Measurements from ENCODE around the gene CCDC182.

Gene CCDC182

DNA sequence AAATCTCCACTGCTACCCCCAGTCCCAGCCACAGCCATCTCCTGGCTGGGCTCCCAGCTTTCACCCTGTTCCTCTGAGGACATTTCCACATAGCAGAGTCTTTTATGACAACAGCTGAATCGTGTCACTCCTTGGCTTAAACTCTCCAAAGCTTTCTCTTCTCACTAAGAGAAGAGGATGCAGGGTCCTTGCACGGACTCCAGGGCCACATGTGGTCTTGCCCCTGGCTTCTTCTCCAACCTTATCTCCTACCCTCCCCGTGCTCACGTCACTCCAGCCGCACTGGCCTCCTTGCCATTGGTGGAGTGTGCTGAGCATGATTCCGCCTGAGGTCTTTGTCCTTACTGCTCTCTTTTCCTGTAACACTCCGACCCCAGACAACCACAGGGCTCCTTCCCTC lies 39.9 kb upstream of the CCDC182 start:
- peaks cover 3% of the 10 kb centered on the region; the same call in 1 of the 2 replicates for H3K4me1 ChIP-seq (ENCODE audit: control insufficient read depth, insufficient read depth, low read length)
- H3K27ac ChIP-seq (ENCODE audit: extremely low read depth, low read depth, low read length), result no peak overlapping the region
- H3K9me3 ChIP-seq (ENCODE audit: control insufficient read depth, insufficient read depth, low read depth, low read length), result no peaks in the 10 kb centered on the region
- ChIA-PET CTCF (interaction anchor here (0.6 to 3.3 kb wide), 9 partner anchors 11 to 541 kb away, joined by 3 to 45 read pairs (median 15); no protein-coding TSS in a partner anchor), POLR2A (no interaction called here)
- no peak overlapping the region for H3K4me3 ChIP-seq (ENCODE audit: low read depth, low read length)
- TF ChIP-seq, protein P1, sequence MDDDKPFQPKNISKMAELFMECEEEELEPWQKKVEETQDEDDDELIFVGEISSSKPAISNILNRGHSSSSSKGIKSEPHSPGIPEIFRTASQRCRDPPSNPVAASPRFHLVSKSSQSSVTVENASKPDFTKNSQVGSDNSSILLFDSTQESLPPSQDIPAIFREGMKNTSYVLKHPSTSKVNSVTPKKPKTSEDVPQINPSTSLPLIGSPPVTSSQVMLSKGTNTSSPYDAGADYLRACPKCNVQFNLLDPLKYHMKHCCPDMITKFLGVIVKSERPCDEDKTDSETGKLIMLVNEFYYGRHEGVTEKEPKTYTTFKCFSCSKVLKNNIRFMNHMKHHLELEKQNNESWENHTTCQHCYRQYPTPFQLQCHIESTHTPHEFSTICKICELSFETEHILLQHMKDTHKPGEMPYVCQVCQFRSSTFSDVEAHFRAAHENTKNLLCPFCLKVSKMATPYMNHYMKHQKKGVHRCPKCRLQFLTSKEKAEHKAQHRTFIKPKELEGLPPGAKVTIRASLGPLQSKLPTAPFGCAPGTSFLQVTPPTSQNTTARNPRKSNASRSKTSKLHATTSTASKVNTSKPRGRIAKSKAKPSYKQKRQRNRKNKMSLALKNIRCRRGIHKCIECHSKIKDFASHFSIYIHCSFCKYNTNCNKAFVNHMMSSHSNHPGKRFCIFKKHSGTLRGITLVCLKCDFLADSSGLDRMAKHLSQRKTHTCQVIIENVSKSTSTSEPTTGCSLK (tag by site-specific recombination; IDR thresholded peaks at IDR 0.05), result no peak
- TF ChIP-seq PRDM1 (tag by site-specific recombination; IDR thresholded peaks at IDR 0.05), result 0 out of 2 replicates have a peak, but pooled peaks have one; percentile 3
- TF ChIP-seq, protein P2, sequence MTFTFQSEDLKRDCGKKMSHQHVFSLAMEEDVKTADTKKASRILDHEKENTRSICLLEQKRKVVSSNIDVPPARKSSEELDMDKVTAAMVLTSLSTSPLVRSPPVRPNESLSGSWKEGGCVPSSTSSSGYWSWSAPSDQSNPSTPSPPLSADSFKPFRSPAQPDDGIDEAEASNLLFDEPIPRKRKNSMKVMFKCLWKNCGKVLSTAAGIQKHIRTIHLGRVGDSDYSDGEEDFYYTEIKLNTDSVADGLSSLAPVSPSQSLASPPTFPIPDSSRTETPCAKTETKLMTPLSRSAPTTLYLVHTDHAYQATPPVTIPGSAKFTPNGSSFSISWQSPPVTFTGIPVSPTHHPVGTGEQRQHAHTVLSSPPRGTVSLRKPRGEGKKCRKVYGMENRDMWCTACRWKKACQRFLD (tag by site-specific recombination; IDR thresholded peaks at IDR 0.05), result no peak
- TF ChIP-seq SP3 (tag by site-specific recombination; IDR thresholded peaks at IDR 0.05), result no peak
- TF ChIP-seq ZNF37A (tag by site-specific recombination; IDR thresholded peaks at IDR 0.05), result no peak
- TF ChIP-seq, protein P3, sequence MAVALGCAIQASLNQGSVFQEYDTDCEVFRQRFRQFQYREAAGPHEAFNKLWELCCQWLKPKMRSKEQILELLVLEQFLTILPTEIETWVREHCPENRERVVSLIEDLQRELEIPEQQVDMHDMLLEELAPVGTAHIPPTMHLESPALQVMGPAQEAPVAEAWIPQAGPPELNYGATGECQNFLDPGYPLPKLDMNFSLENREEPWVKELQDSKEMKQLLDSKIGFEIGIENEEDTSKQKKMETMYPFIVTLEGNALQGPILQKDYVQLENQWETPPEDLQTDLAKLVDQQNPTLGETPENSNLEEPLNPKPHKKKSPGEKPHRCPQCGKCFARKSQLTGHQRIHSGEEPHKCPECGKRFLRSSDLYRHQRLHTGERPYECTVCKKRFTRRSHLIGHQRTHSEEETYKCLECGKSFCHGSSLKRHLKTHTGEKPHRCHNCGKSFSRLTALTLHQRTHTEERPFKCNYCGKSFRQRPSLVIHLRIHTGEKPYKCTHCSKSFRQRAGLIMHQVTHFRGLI (tag by site-specific recombination; IDR thresholded peaks at IDR 0.05), result 0 out of 2 replicates have a peak, but pooled peaks have one; percentile 18
- no peaks in the 10 kb centered on the region for H3K36me3 ChIP-seq (ENCODE audit: control insufficient read depth in 2 of 2, insufficient read depth in 1 of 2, low read length in 2 of 2)

DNA sequence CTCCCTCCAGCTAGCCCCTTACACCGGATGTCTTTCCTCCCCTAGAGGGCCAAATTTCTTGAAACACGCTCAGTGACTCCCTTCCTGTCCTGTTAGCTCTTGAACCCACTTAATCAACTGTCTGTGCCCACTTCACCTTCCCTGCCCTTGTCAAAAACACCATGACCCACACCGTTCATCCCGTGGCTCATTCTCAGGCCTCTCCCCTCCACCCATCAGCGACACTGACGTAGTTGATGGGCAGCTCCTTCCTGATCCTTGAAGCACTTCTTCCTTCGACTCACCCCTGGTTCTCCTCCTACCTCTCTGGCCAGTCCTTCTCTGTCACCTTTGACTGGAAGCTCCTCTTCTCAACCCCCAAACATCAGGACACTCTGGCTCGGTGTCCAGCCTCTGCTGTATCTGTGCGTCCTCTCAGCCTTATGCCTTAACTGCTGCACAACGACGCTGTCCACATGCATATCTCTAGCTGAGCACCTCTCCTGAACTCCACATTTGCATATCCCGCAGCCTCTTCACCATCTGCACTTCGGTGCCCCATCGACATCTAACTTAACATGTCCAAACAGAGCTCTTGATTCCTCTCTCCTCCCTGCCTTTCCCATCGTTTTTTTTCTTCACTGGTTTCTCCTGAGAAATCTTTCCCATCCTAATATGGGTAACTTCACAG lies 39.3 kb upstream of the CCDC182 start:
- ChIA-PET POLR2A (no interaction called here), CTCF (interaction anchor here (0.6 to 4.8 kb wide), 45 partner anchors 8 to 658 kb away, joined by 3 to 162 read pairs (median 5); partner anchors contain the start of gene MRPS23)
- Histone ChIP-seq H3K4me3 (ENCODE audit: low read depth, low read length) (no peak overlapping the region), H3K27ac (ENCODE audit: extremely low read depth, low read depth, low read length) (no peak overlapping the region), H3K4me1 (ENCODE audit: control insufficient read depth, insufficient read depth, low read length) (peaks cover 3% of the 10 kb centered on the region; the same call in 1 of the 2 replicates), H3K36me3 (ENCODE audit: control insufficient read depth in 2 of 2, insufficient read depth in 1 of 2, low read length in 2 of 2) (no peaks in the 10 kb centered on the region), H3K9me3 (ENCODE audit: control insufficient read depth, insufficient read depth, low read depth, low read length) (no peaks in the 10 kb centered on the region)
- TF ChIP-seq, protein P4, sequence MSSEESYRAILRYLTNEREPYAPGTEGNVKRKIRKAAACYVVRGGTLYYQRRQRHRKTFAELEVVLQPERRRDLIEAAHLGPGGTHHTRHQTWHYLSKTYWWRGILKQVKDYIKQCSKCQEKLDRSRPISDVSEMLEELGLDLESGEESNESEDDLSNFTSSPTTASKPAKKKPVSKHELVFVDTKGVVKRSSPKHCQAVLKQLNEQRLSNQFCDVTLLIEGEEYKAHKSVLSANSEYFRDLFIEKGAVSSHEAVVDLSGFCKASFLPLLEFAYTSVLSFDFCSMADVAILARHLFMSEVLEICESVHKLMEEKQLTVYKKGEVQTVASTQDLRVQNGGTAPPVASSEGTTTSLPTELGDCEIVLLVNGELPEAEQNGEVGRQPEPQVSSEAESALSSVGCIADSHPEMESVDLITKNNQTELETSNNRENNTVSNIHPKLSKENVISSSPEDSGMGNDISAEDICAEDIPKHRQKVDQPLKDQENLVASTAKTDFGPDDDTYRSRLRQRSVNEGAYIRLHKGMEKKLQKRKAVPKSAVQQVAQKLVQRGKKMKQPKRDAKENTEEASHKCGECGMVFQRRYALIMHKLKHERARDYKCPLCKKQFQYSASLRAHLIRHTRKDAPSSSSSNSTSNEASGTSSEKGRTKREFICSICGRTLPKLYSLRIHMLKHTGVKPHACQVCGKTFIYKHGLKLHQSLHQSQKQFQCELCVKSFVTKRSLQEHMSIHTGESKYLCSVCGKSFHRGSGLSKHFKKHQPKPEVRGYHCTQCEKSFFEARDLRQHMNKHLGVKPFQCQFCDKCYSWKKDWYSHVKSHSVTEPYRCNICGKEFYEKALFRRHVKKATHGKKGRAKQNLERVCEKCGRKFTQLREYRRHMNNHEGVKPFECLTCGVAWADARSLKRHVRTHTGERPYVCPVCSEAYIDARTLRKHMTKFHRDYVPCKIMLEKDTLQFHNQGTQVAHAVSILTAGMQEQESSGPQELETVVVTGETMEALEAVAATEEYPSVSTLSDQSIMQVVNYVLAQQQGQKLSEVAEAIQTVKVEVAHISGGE (tag by site-specific recombination; conservative IDR thresholded peaks at IDR 0.05; ENCODE audit: low read depth), result 0 out of 2 replicates have a peak, but pooled peaks have one; percentile 41
- TF ChIP-seq, protein P5, sequence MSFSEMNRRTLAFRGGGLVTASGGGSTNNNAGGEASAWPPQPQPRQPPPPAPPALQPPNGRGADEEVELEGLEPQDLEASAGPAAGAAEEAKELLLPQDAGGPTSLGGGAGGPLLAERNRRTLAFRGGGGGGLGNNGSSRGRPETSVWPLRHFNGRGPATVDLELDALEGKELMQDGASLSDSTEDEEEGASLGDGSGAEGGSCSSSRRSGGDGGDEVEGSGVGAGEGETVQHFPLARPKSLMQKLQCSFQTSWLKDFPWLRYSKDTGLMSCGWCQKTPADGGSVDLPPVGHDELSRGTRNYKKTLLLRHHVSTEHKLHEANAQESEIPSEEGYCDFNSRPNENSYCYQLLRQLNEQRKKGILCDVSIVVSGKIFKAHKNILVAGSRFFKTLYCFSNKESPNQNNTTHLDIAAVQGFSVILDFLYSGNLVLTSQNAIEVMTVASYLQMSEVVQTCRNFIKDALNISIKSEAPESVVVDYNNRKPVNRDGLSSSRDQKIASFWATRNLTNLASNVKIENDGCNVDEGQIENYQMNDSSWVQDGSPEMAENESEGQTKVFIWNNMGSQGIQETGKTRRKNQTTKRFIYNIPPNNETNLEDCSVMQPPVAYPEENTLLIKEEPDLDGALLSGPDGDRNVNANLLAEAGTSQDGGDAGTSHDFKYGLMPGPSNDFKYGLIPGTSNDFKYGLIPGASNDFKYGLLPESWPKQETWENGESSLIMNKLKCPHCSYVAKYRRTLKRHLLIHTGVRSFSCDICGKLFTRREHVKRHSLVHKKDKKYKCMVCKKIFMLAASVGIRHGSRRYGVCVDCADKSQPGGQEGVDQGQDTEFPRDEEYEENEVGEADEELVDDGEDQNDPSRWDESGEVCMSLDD (tag by site-specific recombination; IDR thresholded peaks at IDR 0.05), result no peak
- TF ChIP-seq, protein P6, sequence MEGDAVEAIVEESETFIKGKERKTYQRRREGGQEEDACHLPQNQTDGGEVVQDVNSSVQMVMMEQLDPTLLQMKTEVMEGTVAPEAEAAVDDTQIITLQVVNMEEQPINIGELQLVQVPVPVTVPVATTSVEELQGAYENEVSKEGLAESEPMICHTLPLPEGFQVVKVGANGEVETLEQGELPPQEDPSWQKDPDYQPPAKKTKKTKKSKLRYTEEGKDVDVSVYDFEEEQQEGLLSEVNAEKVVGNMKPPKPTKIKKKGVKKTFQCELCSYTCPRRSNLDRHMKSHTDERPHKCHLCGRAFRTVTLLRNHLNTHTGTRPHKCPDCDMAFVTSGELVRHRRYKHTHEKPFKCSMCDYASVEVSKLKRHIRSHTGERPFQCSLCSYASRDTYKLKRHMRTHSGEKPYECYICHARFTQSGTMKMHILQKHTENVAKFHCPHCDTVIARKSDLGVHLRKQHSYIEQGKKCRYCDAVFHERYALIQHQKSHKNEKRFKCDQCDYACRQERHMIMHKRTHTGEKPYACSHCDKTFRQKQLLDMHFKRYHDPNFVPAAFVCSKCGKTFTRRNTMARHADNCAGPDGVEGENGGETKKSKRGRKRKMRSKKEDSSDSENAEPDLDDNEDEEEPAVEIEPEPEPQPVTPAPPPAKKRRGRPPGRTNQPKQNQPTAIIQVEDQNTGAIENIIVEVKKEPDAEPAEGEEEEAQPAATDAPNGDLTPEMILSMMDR (tag by site-specific recombination; IDR thresholded peaks at IDR 0.05), result 0 out of 2 replicates have a peak, but pooled peaks have one; percentile 14
- TF ChIP-seq, protein P7, sequence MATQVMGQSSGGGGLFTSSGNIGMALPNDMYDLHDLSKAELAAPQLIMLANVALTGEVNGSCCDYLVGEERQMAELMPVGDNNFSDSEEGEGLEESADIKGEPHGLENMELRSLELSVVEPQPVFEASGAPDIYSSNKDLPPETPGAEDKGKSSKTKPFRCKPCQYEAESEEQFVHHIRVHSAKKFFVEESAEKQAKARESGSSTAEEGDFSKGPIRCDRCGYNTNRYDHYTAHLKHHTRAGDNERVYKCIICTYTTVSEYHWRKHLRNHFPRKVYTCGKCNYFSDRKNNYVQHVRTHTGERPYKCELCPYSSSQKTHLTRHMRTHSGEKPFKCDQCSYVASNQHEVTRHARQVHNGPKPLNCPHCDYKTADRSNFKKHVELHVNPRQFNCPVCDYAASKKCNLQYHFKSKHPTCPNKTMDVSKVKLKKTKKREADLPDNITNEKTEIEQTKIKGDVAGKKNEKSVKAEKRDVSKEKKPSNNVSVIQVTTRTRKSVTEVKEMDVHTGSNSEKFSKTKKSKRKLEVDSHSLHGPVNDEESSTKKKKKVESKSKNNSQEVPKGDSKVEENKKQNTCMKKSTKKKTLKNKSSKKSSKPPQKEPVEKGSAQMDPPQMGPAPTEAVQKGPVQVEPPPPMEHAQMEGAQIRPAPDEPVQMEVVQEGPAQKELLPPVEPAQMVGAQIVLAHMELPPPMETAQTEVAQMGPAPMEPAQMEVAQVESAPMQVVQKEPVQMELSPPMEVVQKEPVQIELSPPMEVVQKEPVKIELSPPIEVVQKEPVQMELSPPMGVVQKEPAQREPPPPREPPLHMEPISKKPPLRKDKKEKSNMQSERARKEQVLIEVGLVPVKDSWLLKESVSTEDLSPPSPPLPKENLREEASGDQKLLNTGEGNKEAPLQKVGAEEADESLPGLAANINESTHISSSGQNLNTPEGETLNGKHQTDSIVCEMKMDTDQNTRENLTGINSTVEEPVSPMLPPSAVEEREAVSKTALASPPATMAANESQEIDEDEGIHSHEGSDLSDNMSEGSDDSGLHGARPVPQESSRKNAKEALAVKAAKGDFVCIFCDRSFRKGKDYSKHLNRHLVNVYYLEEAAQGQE (tag by site-specific recombination; IDR thresholded peaks at IDR 0.05), result 0 out of 2 replicates have a peak, but pooled peaks have one; percentile 15
